HepG2 (cell line): ENCODE results near the gene SCP2. TPM values are rescaled to one million over a fixed set of nuclear protein-coding genes. Genes with fewer than 3 reads are reported as not detected.
A peak's percentile ranks its signal among the peaks of the same experiment; 100 is the strongest.

Experiments
- NR2C2 ChIP-seq: sonication (generic); formaldehyde crosslinking; IDR thresholded peaks from 2 replicates; pipeline ENCODE4 v1.4.0; 2020; ENCODE audit warnings: missing genetic modification reagents, mild to moderate bottlenecking, moderate library complexity, borderline replicate concordance
- NR2F2 ChIP-seq: IDR thresholded peaks from 2 replicates; pipeline ENCODE4 v1.6.1; 2012; ENCODE audit warnings: low read depth, inconsistent platforms, borderline replicate concordance
- PCBP1 ChIP-seq: fragments of 200-400 bp; formaldehyde crosslinking; IDR thresholded peaks from 2 replicates; pipeline ENCODE4 v1.6.1; 2017; ENCODE audit warnings: mild to moderate bottlenecking, low read depth, low read length, borderline replicate concordance
- TOPORS ChIP-seq: sonication (generic); formaldehyde crosslinking; IDR thresholded peaks from 2 replicates; pipeline ENCODE4 v1.8.0; 2023; ENCODE audit warnings: mild to moderate bottlenecking, missing genetic modification reagents
- YEATS2 ChIP-seq: sonication (generic); formaldehyde crosslinking; IDR thresholded peaks from 2 replicates; pipeline ENCODE4 v1.4.0; 2020; ENCODE audit warnings: missing genetic modification reagents, borderline replicate concordance
- ZBTB20 ChIP-seq: sonication (generic); formaldehyde crosslinking; IDR thresholded peaks from 2 replicates; pipeline ENCODE4 v1.8.1; 2023; ENCODE audit warnings: missing genetic modification reagents, low read depth, mild to moderate bottlenecking, borderline replicate concordance
- ZNF713 ChIP-seq: sonication (generic); formaldehyde crosslinking; IDR thresholded peaks from 2 replicates; pipeline ENCODE4 v1.4.0; 2020; ENCODE audit warnings: mild to moderate bottlenecking, missing genetic modification reagents
- ZNF792 ChIP-seq: IDR thresholded peaks from 2 replicates; pipeline ENCODE4 v1.6.1; 2016
- polyA plus RNA-seq, 8 experiments: library from polyadenylated mRNA; depleted of rRNA in 3 of 8; stranded (reverse) in 7 of 8; unstranded in 1 of 8; fragments of >200 nt; fragmentation: Illumina TruSeq in 4 of 8; extraction: Trizol in 4 of 8; gene quantifications; 2 replicates each; pipeline versions ENCODE4 v1.2.1 to v1.2.3, GENCODE V29; 2011 to 2016; ENCODE audit warnings: low read depth in 4 of 8, missing spikeins in 1 of 8, mixed read lengths in 1 of 8; ENCODE audit not compliant: insufficient read depth in 1 of 8
- total RNA-seq, 5 experiments: library from RNA; depleted of rRNA; stranded (reverse); fragments of >200 nt; fragmentation: Illumina TruSeq; extraction: Trizol; gene quantifications; 2 replicates each; pipeline ENCODE4 v1.2.3, GENCODE V29; 2016; ENCODE audit warnings: low read depth in 1 of 5
- TF ChIP-seq, protein P1 (sequence below): sonication (generic); formaldehyde crosslinking; IDR thresholded peaks from 2 replicates; pipeline ENCODE4 v1.4.0; 2020; ENCODE audit warnings: missing genetic modification reagents
- TF ChIP-seq, protein P2 (sequence below): sonication (generic); formaldehyde crosslinking; IDR thresholded peaks from 2 replicates; pipeline ENCODE4 v1.4.0; 2020; ENCODE audit warnings: missing genetic modification reagents
- TF ChIP-seq, protein P3 (sequence below): IDR thresholded peaks from 2 replicates; pipeline ENCODE4 v1.6.1; 2012; ENCODE audit warnings: inconsistent platforms
- TF ChIP-seq, protein P4 (sequence below): sonication (generic); formaldehyde crosslinking; IDR thresholded peaks from 2 replicates; pipeline ENCODE4 v1.4.0; 2020; ENCODE audit warnings: mild to moderate bottlenecking, missing genetic modification reagents, borderline replicate concordance
- TF ChIP-seq, protein P5 (sequence below): sonication (generic); formaldehyde crosslinking; IDR thresholded peaks from 2 replicates; pipeline ENCODE4 v1.8.0; 2022; ENCODE audit warnings: missing genetic modification reagents, mild to moderate bottlenecking, borderline replicate concordance

Gene SCP2
- total and polyA plus RNA-seq, 2 of the 13 experiments (the other 11 are each of a cell fraction or from before 2014, with no cell fraction given), result 59.0 to 133 TPM

DNA sequence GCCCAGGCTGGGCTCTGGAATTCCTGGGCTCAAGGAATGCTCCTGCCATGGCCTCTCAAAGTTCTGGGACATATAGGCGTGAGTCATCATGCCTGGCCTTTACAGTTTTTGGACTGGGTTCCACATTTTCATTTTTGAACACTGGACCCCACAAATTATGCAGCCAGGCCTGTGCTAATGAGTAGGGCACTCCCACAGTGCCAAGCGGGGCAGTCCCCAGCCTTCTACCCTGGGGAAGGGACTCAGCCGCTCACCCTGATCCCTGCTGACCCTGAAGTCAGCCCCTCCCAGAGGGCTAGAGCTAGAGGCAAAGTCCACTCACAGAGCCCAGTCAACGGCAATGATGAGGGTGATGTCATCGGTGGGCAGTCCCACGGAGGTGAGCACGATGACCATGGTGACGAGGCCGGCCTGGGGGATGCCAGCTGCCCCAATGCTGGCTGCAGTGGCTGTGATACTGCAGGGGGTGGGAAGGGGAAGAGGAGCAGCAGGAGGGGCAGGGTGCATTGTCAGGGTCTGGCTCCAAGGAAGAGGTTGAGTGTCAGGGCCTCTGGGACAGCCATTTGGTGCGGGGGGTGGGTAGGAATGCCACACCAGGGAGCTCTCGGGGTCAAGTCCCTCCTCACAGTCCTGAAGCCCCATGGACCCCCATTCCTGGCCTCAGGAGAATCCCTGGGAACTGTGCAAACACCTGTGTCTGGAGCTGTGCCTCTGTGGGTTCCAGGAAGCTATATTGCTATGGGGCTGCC lies 162.6 kb downstream of the SCP2 start (continued):
- TF ChIP-seq YEATS2 (CRISPR knock-in tag) (peak; percentile 15; the same call in 1 of the 2 replicates), NR2C2 (peak; percentile 77), NR2F2 (peak; percentile 75), ZBTB20 (CRISPR knock-in tag) (peak; percentile 19; the same call in 1 of the 2 replicates), ZNF792 (CRISPR knock-in tag) (peak; percentile 56; the same call in 1 of the 2 replicates), ZNF713 (CRISPR knock-in tag) (no peak), PCBP1 (peak; percentile 70; the same call in 1 of the 2 replicates), TOPORS (CRISPR knock-in tag) (no peak)
- TF ChIP-seq, protein P1, sequence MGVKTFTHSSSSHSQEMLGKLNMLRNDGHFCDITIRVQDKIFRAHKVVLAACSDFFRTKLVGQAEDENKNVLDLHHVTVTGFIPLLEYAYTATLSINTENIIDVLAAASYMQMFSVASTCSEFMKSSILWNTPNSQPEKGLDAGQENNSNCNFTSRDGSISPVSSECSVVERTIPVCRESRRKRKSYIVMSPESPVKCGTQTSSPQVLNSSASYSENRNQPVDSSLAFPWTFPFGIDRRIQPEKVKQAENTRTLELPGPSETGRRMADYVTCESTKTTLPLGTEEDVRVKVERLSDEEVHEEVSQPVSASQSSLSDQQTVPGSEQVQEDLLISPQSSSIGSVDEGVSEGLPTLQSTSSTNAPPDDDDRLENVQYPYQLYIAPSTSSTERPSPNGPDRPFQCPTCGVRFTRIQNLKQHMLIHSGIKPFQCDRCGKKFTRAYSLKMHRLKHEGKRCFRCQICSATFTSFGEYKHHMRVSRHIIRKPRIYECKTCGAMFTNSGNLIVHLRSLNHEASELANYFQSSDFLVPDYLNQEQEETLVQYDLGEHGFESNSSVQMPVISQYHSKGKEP (CRISPR knock-in tag), result no peak
- TF ChIP-seq, protein P2, sequence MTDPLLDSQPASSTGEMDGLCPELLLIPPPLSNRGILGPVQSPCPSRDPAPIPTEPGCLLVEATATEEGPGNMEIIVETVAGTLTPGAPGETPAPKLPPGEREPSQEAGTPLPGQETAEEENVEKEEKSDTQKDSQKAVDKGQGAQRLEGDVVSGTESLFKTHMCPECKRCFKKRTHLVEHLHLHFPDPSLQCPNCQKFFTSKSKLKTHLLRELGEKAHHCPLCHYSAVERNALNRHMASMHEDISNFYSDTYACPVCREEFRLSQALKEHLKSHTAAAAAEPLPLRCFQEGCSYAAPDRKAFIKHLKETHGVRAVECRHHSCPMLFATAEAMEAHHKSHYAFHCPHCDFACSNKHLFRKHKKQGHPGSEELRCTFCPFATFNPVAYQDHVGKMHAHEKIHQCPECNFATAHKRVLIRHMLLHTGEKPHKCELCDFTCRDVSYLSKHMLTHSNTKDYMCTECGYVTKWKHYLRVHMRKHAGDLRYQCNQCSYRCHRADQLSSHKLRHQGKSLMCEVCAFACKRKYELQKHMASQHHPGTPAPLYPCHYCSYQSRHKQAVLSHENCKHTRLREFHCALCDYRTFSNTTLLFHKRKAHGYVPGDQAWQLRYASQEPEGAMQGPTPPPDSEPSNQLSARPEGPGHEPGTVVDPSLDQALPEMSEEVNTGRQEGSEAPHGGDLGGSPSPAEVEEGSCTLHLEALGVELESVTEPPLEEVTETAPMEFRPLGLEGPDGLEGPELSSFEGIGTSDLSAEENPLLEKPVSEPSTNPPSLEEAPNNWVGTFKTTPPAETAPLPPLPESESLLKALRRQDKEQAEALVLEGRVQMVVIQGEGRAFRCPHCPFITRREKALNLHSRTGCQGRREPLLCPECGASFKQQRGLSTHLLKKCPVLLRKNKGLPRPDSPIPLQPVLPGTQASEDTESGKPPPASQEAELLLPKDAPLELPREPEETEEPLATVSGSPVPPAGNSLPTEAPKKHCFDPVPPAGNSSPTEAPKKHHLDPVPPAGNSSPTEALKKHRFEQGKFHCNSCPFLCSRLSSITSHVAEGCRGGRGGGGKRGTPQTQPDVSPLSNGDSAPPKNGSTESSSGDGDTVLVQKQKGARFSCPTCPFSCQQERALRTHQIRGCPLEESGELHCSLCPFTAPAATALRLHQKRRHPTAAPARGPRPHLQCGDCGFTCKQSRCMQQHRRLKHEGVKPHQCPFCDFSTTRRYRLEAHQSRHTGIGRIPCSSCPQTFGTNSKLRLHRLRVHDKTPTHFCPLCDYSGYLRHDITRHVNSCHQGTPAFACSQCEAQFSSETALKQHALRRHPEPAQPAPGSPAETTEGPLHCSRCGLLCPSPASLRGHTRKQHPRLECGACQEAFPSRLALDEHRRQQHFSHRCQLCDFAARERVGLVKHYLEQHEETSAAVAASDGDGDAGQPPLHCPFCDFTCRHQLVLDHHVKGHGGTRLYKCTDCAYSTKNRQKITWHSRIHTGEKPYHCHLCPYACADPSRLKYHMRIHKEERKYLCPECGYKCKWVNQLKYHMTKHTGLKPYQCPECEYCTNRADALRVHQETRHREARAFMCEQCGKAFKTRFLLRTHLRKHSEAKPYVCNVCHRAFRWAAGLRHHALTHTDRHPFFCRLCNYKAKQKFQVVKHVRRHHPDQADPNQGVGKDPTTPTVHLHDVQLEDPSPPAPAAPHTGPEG, result no peak
- TF ChIP-seq, protein P3, sequence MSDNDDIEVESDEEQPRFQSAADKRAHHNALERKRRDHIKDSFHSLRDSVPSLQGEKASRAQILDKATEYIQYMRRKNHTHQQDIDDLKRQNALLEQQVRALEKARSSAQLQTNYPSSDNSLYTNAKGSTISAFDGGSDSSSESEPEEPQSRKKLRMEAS, result peak; percentile 92
- TF ChIP-seq, protein P4, sequence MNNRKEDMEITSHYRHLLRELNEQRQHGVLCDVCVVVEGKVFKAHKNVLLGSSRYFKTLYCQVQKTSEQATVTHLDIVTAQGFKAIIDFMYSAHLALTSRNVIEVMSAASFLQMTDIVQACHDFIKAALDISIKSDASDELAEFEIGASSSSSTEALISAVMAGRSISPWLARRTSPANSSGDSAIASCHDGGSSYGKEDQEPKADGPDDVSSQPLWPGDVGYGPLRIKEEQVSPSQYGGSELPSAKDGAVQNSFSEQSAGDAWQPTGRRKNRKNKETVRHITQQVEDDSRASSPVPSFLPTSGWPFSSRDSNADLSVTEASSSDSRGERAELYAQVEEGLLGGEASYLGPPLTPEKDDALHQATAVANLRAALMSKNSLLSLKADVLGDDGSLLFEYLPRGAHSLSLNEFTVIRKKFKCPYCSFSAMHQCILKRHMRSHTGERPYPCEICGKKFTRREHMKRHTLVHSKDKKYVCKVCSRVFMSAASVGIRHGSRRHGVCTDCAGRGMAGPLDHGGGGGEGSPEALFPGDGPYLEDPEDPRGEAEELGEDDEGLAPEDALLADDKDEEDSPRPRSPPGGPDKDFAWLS (CRISPR knock-in tag), result no peak
- TF ChIP-seq, protein P5, sequence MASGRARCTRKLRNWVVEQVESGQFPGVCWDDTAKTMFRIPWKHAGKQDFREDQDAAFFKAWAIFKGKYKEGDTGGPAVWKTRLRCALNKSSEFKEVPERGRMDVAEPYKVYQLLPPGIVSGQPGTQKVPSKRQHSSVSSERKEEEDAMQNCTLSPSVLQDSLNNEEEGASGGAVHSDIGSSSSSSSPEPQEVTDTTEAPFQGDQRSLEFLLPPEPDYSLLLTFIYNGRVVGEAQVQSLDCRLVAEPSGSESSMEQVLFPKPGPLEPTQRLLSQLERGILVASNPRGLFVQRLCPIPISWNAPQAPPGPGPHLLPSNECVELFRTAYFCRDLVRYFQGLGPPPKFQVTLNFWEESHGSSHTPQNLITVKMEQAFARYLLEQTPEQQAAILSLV, result peak; percentile 27; the same call in 1 of the 2 replicates
